NCI-H2171 (cell line): Measurements from ENCODE around the gene GDPD5.

ENCODE experiments used
- DNase-seq: peaks from one replicate; lab custom pipeline; 2025; lab: John Stamatoyannopoulos, UW

The GDPD5 gene

GRCh38 chr11:75399344-75400145 lies 126.2 kb downstream of the GDPD5 start, which contains the start of gene RPS3:
RPS3 (plus strand) TSS chr11:75399518; CDS start chr11:75399548, 30 bp downstream.
- peak; percentile 78 for DNase-seq

DNA sequence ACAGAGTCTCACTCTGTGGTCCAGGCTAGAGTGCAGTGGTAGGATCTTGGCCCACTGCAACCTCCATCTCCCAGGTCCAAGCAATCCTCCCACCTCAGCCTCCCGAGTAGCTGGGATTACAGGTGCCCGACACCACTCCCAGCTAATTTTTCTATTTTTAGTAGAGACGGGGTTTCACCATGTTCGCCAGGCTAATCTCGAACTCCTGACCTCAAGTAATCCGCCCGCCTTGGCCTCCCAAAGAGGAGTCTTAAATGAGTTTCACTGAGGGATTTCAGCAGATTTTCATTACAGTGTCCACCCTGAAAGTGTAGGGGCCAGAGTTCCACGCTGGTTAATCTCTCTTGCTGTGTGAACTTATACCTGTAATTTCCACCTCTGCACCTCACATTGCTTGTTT lies 126.8 kb downstream of the GDPD5 start:
- no peak for DNase-seq

DNA sequence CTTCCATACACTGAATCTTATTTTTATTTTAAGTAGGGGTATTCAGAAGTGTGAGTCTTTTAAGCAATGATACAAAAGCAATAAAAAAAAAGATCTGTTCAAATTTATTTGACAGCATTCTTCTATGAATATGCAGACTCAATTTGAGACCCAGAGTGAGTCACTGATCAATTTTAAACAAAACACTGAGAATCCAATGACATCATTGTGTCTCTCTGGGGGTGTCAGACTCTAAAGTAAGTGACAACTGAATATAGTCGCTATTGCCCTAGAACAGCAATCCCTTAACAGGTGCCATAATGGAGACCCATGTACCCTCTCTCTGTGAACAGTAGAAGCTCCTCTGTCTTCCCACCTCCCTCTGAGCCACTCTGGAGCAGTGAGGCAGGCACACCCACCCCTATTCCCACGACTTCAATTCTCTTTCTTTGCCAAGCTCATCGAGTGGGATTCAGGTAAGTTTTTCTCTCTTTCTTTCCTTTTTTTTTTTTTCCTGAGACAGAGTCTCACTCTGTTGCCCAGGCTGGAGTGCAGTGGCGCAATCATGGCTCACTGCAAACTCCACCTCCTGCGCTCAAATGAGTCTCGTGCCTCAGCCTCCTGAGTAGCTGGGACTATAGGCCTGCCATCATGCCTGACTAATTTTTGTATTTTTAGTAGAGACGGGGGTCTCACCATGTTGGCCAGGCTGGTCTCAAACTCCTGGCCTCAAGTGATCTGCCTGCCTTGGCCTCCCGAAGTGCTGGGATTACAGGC lies 131.5 kb downstream of the GDPD5 start:
- DNase-seq, result no peak

GRCh38 chr11:75389925-75390324 lies 135.8 kb downstream of the GDPD5 start:
- no peak for DNase-seq

DNA sequence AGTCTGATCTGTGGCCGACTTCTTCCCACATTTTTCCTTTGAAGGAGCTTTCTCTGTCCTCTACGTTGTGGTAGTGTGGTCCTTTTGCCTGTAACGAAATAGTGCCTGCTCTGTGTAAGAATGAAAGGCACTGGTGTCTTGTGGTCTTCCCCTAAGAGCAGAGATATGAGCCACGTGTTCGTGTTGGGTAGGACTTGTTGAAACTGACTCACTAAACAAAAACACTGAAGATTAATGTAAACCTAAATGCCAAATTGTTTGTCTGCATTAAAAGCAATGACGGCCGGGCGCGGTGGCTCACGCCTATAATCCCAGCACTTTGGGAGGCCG lies 136.5 kb downstream of the GDPD5 start:
- no peak for DNase-seq

DNA sequence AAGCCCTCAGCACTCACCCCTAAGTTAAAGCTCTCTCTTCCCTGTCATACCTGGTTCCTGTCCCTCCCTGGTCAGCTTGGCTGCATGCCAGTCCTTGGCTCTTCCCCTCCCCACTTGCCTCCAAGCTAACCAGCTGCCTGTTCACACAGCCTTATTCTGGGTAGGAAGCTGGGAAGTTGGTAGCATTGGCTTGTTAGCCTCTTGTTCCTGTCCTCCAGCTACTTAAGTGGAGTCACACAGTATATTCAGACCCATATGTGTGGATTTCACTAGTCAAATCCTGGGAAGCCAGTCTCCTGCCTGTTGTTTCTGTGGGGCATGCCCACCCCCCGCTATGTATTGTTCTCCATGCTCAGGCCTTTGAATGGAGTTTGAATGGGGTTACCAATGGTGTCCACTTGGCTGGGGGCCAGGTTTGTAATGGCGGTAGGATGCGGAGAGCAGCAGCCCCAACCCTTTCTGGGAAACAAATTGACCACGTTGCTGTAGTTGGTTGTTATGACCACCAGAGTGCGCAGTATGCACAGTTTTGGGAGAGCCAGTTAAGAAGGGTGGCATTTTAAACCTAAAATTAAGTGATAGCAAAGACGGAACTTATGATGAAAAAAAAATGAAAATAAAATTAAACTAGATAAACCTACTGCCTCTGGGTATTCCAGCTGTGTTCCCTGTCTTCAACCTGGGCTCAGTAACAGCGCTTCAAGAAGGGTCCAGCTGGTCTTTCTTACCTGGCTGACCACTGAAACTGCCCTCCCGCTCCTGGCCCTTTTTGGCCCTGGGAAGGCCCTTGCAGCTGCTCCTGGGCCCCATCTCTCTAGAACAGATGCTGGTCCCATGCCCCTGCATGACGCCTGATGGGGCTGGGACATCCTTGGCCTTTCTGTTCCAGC lies 137.1 kb downstream of the GDPD5 start:
- DNase-seq, result peak; percentile 13

DNA sequence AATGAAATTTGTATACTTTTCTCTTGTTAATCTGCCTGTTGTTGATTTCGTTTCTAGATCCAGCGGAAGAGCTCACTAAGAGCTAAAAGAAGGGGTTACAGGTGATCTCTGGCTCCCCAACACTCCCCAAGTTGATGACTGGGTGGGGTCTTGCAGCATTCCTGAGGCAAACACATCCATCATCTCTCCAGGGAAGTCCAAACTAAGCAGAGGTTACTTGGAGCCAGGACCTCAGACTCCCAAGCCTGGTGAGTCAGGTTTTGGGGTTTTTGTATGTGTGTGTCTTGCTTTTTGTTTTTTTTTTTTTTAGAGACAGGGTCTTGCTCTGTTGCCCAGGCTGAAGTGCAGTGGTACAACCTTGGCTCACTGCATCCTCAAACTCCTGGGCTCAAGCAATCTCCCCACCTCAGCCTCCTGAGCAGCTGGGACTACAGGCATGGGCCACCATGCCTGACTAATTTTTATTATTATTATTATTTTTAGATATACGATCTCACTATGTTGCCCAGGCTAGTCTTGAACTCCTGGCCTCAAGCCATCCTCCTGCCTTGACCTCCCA lies 137.9 kb downstream of the GDPD5 start:
- no peak for DNase-seq

GRCh38 chr11:75386942-75387630 lies 138.7 kb downstream of the GDPD5 start:
- no peak for DNase-seq
